HuH-7 (cell line): ENCODE results near the gene TNFRSF25.
"Not testable (repeated sequence)": the region's sequence is repeated elsewhere in the genome, so short reads cannot be mapped to it uniquely, and the experiment has no call there.

Source experiments
- DNase-seq: peaks from one replicate; pipeline ENCODE4 v3.0.0; 2011; ENCODE audit warnings: low spot score

The TNFRSF25 gene

DNA sequence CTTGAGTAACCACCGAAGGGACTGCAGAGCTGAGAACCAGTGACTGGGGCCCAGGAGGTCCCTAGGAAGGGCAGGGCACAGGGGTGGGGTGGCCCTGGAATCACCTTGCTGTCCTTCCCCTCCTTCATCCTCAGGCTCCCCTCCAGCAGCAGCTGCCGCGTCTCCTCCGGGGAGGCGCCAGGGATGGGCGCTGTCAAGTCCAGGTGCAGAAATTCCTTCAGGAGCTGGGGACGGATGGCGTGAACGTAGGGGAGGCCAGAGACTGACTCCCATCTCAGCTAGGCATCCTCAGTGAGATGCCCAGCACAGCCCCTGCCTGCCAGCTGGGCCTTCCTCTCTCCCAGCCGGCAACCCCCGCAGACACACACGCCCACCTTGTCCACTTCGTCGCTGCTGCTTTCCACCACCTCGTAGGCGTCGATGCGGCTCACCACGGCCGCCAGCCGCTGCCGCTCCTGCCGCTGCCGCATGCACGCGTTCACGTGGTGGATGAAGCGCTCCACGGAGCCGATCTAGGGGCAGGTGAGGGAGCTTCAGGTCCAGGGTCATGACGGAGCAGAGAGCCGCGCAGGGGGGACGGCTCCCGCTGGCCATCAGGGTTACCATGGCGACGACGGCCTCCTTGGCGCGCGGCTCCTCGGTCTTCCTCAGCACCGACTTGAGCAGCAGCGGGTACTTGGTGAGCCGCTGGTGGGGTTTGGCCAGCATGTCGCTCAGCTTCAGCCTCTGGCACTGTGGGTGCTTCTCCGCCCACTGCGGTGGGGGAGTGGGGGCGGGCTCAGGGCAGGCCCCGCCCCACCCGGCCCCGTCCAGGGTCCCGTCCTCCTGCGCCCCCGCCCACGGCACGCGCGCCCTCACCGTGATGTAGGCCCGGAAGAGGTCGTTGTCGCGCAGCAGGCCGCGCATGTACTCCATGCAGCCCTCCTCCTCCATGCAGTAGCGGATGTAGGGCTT is 4.4 kb upstream of the TNFRSF25 start:
- no peak for DNase-seq

DNA sequence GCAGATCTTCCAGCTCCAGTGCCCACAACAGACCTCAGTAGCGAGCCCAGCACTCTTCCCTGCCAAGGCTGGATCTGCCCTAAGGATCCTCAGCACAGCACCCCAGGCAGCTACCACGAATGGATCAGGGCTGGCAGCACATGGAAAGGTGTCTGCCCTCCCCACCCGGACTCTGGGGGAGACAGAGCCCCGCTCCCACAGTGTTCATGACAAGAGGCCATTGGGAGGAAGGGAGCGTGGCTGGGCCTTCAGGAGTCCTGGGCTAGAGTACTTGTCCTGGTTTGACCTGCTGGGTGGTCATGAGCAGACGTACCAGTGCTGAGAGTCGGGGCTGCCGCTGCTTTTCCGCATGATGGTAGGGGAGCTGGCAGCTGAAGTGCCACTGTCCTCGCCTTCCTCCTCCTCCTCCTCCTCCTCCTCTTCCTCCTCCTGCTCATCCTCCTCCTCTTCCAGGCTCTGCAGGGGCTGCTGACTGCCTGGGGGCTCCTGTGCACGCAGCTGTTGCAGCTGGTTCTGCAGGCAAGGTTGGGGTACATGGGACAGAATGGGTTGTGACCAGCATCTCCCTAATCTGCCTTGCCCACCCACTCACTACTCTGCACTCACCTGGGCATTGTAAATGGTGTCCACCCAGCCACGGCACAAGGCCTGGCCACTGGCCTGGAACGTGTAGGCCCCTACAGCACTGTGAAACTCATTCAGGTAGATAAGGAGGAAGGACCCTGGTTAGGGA is 2.9 kb upstream of the TNFRSF25 start:
- DNase-seq: no peak

DNA sequence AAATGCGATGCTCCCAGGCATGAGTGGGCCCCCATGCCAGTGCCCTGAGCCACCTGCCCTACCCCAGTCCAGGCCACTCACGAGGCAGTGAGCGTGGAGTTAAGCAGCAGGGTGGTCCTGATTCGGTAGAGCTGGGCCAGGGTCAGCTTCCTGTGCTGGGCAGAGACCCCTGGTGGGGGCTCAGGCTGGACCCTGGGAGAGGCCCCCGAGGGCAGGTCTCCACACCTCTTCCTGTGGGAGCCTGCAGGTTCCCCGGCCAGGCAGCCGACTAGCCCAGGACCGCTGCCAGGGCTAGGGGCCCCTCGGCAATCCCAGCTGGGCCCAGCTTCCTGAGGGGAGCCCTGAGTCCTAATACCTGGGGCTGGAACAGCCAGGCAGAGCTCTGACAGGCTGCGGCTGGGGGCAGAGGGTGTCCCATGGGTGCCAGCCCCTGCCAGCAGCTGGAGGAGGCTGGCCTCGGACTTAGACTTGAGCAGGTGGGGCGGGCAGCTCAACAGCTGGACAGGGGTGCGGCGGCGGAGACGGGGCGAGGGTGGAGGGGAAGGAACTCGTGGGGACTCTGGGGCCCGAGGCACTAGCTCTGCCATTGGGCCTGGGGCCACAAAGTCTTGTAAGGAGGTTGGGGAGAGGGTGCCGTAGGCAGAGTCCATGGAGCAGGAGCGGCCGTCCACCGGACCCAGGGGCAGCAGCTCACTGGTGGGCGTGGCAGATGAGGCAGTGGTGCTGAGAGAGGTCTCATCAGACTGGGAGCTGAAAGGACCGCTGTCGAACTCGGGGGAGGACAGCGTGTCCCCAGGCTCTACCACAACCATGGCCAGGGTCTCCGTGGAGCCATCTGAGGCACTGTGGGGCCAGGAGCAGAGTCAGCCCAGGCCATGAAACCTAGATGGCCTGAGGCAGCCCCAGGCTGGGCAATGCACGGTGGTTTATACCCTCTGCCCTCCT is 2.0 kb upstream of the TNFRSF25 start:
- DNase-seq: no peak

DNA sequence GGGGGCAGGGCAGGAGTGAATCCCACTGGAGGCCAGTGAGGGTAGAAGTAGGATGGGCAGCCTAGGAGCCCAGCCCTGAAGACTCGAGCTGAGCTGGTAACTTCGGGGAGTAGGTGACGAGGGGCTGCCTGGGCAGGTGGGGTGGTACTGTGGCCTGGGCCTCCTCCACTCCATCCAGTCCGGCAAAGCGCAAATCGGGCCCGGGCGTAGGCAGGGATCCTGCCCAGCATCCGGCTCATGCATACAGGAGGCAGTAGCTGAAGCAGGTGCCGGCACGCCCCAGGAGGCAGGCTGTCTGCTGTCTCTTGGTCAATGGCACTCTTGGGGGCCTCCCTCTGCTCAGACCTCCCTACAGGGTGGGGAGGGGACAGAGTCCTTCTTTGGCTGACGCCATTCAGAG is 1.3 kb upstream of the TNFRSF25 start:
- no peak for DNase-seq

DNA sequence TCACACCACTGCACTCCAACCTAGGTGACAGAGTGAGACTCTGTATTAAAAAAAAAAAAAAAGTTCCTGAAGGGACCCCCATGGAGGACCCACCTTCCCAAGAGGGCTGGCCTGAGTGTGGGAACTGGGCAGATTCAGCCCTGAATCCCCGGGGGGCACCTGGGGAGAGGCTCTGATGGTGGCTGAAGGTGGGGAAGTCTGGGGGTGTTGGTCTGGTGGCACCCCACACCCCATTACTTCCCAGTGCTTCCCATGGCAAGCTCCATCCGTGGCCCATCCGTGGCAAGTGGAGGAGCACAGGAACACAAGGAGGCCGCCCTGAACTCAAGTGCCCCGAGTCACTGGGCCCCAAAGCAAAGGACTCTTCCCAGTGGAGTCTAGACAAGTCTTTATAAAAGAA is 778 bp upstream of the TNFRSF25 start:
- no peak for DNase-seq

DNA sequence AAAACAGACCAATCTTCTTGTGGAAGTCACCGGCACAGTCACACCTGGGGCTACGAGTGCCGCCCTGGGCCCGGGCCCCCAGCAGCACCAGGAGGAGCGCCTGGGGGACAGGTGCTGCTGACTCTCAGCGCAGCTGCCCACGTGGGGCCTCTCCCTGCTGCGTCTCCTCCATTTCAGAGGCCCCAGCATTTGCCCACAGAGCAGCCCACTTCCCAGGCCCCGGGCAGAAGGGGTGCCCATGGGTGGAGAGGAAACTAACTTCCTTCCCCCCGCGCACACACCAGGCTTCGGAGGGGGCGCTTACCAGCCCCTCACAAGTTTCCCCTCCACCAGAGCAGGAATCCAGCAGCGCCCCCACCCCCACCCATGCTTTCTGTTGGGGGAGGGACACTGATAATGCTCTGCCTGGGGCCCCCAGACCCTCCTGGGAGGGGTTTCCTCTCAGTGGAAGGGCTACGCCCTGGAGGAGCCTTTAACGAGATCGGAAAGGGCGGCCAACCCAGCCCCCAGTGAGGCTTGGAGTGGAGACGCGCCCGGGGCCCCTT is 440 bp downstream of the TNFRSF25 start:
- DNase-seq: no peak

DNA sequence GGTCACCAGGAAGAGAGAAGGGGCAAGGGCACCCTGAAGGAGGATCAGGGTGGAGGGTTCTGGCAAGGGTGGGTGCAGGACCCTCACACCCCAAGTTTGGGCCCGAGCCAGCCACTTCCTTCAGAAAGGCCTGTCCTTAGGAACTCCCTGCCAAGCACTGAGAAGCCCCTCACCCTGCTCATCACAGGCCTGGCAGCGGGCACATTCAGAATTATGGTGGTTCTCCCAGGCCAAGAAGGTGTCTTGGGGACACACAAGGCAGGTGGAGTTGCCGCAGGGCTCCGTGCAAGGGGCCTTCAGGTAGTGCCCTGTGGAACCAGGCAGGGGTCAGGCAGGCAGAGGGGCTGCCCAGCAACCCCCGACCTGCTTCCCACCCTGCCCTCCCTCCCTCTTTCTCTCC is 1.1 kb downstream of the TNFRSF25 start:
- DNase-seq: no peak

DNA sequence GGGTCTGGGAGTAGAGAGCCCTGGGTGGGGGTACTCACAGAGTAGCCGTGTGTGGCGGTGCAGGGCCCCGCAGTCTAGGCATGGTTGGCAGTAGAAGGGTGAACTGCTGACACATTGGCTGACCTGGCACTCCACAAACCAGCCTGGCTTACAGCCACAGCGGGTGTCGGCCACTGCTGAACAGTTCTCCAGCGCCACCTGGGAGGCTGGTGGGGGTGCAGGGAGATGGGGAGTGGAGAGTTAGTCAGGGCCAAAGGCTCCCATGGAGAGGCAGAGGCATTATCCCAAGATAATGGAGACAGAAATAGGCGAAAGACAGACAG is 1.5 kb downstream of the TNFRSF25 start:
- peak; percentile 62 for DNase-seq

DNA sequence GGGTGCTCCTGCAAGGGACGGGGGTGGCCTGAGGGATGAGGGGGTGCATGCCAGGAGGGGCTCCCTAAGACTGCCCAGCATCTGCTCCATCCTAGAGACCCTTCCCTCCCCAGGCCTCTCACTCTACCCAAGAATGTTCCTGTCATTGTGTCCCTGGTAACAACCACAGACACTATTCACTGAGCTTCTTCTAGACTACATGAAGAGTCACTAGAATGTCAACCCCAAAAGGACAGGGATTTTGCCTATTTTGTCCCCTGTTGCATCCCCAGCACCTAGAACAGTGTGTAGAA is 2.9 kb downstream of the TNFRSF25 start:
- no peak for DNase-seq

DNA sequence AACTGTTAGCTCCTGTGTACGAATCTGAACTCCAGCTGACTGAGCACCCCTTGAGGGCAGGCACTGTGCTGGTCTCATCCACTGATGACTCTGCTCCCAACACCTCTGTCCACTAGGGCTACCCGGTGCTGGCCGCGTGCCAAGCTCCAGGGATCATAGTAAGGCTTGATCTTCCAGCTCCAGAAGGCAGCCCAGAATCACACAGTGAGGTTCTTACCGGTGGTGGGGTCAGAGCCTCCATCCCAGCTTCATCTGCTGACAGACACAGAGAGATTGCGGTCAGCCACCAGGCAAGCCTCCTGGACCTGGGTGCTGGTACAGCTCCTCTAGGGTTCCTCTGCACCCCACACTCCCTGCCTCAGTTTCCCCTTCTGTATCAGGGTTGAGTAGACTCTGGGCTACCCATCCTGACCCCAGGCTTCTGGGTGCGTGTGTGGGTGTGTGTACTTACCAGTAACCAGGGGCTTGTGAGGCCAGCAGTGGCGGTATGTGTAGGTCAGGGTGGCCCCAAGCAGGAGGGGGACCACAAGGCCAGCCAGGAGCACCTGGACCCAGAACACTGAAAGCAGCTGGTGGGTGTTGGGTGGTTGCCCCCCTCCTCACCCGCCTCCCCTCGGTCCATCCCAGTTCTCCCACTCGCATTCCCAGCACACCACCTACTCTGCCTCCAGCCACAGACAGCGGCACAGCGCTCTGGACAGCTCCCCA is 3.4 kb downstream of the TNFRSF25 start:
- no peak for DNase-seq

DNA sequence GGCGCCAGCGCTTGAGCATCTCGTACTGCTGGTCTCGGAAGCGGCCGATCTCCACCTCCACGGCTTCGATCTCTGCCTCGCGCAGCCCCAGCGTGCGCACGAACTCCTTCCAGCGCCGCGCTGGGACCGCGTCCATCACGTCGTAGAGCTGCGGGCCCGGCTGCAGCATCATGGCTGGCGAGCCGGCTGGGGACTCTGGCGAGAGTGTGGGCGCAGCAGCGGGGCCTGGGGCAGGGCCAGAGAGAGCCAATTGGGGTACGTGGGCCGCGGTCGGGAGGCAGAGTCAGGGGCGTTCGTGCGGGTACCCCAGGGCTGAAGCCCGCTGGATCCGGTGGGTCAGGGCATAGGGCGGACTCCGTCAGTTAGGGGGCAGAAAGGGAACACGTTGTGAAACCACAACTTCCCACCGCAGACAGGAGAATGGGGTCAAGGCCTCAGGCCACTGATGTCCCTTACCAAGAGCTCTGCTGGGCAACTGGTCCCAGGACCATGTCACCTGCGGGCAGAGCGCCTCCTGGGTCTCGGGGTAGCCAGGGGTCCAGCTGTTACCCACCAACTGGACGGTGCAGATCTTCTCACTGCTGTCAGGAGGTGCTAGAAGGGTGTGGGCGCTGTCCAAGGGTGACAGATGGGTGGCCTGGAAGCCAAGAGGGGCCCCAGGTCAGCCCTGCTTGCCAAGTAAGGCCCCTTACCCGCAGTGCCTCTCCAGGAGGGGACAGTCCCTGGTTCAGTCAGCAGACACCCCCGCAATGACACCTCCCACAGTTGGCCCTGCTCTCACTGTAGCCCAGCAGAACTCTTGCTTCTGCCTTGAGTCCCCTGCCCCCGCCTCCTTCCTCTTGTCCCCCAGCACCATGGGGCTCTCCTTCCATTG is 4.2 kb downstream of the TNFRSF25 start:
- no peak for DNase-seq

DNA sequence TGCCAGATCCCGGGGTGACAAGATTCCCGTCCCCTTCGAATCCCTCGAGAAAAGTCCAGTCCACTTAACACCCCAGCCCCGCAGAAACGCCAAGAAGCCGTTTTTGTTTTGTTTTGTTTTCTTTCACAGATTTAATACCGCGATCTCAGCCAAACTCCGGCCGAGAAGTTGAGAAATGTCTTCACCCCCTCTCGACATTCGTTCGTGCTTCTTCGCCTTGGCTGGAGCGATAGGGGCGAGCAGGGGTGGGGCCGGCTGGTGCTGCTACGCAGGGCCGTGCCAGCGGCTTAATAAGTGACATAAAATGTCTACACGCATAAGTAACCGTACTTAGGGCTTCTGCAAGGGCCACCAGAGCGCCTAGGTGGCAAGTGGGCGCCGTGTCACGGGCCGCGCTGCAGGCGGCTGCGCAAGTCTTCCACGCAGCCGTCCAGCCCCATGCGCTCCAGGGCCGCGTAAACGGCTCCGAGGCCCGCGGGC is 4.9 kb downstream of the TNFRSF25 start:
- DNase-seq: no peak

DNA sequence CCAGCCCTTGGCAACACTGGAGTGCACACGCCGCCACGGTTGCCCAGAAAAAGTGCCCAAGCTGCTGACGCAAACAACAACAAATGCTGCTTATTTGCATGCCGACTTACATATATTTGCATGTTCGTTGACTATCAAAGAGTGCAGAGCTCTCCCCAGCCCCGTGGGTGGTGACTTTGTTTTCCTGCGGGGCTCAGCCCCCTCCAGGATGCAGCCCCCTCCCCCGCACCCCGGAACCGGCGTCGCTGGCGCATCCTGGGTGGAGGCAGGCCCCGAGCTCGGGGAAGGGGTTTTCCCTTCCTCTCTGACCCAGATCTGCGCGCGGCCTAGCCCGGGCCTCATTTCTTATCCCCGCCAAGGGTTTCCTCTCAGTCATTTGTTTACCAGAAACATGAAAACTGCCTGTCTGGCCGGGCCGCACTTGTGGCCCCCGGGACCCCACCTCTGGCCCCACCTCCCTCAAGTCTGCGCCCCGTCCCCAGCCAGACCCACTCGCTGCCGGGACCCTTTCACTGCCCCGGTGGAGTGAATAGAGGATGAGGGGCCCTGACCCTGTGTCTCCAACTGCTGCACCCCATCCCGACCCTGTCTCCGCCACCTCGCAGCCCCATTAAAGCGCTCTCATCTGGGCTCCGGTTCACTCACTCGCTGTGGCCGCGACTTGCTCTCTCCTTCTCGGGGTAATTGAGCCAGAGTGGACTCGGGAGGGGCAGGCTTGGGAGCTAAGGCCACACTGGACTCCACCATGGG is 5.5 kb downstream of the TNFRSF25 start:
- no peak for DNase-seq

DNA sequence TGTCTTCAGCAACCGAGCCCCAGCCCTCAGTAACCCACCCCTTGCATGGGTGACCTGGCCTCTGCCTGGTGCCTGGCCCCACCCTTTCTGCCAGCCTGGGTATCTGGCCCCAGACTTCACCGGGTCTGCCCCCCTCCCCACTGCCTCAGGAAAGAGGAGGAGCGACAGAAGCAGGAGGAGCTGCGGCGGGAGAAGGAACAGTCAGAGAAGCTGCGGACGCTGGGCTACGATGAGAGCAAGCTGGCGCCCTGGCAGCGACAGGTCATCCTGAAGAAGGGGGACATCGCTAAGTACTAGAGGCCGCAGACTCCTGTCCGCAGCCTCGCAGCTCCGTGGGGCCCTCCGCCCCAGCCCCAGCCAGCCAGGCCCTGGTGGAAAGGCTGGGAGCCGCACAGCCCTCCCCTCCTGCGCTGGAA is 6.1 kb downstream of the TNFRSF25 start:
- DNase-seq: no peak

DNA sequence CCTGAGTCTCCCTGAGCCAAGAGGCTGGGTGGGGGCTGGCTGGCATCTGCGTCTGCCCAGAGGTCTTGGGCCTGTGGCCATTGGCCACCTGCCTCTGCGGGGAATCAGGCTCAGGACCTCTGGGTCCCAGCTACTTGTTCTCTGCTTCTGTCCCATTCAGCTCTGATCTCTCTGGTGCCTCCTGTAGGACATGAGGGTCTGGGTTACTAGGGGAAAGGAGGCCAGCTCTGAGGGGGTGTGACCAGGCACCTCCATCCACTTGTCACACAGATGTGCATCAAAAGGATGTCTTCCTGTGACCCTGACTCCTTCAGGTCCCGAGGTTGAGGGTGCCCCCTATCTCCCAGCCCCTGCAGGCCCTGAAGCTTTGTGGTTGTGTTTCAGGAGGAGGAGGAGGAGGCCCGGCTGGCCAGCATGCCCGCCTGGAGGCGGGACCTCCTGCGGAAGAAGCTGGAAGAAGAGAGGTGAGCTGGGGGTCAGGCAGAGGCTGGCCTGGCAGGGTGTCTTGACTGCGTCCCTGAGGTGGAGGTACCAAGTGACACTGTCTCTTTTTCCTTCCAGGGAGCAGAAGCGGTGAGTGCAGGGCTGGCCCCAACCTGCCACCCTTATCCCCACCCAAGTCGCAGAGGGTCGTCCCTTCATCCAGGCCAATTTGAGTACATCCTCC is 9.0 kb downstream of the TNFRSF25 start:
- no peak for DNase-seq

DNA sequence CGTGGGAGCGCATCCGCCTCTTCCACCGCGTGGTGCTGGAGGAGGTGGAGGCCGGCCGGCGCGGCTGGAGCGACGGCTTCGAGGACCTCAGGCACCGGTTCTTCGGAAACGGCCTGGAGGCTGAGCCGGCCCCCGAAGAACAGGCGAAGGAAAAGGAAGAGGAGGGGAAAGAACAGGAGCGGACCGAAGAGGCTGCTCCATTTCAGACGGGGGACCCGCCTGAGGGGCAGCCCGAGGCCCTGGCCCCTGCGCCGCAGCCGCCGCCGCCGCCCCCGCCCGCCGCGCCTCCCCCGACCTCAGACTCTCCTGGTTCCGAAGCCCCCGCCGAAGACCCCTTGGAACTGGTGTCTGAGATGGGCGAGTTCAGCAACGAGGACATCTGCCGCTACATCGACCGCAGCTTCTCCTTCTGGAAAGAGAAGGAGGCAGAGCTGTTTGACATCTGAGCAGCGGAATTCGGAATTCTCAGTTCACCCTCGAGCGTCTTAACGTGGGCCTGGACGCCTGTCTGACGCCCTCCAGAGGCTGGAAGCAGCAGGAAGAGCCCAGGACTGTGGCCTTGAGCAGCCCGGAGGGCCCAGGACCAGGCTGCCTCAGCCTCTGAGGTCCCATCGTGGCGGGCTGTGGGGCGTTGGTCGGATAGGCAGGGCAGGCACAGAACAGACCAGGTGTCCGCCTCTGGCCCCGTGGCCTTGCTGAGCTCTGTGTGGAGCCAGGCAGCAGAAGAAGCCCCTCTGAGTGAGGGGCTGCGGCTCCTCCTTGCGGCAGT is 10.0 kb downstream of the TNFRSF25 start:
- not testable (repeated sequence) for DNase-seq

DNA sequence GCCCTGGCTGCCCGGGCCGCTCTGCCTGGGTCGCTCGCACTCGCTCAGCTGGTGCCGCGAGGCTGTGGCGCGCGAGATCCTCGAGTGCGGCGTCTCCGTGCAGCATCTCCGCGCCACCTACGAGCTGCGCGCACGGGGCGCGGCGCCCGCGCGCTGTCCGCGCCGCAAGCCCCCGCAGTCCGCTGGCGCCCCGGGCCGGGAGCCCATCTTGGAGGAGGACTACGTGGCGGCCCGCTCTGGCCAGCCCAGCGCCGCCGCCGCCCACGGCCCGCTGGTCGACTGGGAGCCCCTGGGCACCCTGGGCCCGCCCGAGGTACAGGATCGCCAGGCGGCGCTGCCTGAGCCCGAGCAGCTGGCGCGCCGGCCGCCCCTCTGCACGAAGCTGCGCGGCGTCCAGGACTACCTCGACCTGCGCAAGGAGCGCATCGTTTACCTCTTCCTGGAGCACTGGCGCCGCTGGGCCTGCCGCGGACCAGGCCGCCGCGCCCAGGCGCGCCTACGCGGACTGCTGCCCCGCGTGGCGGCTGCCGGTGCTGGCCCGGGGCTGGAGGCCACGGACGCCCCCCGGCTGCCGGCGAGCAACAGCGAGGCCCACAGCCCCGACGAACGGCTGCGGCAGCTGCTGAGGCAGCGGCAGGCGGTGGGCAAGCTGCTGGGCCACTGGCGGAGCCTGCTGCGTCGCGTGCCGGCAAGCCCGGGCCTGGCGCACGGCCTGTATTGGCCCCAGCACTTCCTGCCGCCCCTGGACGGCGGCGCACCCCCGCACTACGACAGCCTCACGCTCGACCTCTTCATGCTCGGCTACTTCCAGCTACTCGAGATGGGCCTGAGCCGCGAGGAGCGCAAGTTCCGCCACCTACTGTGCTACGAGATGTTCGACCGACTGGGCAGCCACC is 10.9 kb downstream of the TNFRSF25 start:
- DNase-seq: no peak
